GM06990 (cell line): ENCODE results near the gene P2RY6.
"Not testable (repeated sequence)": the region's sequence is repeated elsewhere in the genome, so short reads cannot be mapped to it uniquely, and the experiment has no call there.

ENCODE experiments used
- DNase-seq: peaks from one replicate; pipeline ENCODE4 v3.0.0-alpha.2; 2011; ENCODE audit not compliant: insufficient read length; ENCODE audit errors: extremely low read depth
- H3K27me3 ChIP-seq: replicated peaks from 2 replicates; pipeline ENCODE4 v1.6.0; 2011; ENCODE audit warnings: low read length; ENCODE audit not compliant: control insufficient read depth, insufficient read depth
- H3K36me3 ChIP-seq: 2 replicates; pipeline ENCODE4 v1.5.1; 2011; ENCODE audit warnings: low read length; ENCODE audit not compliant: control insufficient read depth, insufficient read depth
- H3K4me3 ChIP-seq: replicated peaks from 2 replicates; pipeline ENCODE4 v1.5.1; 2011; ENCODE audit warnings: low read depth, mild to moderate bottlenecking, control low read depth, low read length
- TF ChIP-seq, protein P1 (sequence below): IDR thresholded peaks from 2 replicates; pipeline ENCODE4 v1.5.1; 2011; ENCODE audit warnings: low read length, control low read depth, mild to moderate bottlenecking, inconsistent platforms; ENCODE audit not compliant: insufficient read depth, poor library complexity, severe bottlenecking

The P2RY6 gene

DNA sequence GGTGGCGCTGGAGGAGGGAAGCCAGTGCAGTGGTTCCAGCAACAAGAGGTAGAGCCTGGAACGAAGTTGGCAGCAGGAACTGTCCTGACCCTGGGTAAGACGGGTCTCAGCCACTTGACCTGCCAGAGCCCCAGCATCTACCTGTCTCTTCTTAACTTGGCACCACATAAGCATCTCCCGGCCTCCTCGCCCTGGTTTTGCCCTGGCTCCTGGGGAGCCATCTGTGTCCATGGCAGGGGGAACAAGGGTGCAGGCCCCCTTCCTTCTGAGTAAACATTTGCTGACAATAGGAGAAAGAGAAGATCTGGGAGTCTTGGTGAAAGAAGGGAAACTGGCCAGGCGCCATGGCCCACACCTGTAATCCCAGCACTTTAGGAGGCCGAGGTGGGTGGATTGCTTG lies 41.2 kb upstream of the P2RY6 start:
- H3K4me3 ChIP-seq: no peak overlapping the region
- TF ChIP-seq, protein P1, sequence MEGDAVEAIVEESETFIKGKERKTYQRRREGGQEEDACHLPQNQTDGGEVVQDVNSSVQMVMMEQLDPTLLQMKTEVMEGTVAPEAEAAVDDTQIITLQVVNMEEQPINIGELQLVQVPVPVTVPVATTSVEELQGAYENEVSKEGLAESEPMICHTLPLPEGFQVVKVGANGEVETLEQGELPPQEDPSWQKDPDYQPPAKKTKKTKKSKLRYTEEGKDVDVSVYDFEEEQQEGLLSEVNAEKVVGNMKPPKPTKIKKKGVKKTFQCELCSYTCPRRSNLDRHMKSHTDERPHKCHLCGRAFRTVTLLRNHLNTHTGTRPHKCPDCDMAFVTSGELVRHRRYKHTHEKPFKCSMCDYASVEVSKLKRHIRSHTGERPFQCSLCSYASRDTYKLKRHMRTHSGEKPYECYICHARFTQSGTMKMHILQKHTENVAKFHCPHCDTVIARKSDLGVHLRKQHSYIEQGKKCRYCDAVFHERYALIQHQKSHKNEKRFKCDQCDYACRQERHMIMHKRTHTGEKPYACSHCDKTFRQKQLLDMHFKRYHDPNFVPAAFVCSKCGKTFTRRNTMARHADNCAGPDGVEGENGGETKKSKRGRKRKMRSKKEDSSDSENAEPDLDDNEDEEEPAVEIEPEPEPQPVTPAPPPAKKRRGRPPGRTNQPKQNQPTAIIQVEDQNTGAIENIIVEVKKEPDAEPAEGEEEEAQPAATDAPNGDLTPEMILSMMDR: no peak
- H3K27me3 ChIP-seq: no peaks in the 10 kb centered on the region; the same call in 1 of the 2 replicates
- no peaks in the 10 kb centered on the region for H3K36me3 ChIP-seq
- DNase-seq: no peak

DNA sequence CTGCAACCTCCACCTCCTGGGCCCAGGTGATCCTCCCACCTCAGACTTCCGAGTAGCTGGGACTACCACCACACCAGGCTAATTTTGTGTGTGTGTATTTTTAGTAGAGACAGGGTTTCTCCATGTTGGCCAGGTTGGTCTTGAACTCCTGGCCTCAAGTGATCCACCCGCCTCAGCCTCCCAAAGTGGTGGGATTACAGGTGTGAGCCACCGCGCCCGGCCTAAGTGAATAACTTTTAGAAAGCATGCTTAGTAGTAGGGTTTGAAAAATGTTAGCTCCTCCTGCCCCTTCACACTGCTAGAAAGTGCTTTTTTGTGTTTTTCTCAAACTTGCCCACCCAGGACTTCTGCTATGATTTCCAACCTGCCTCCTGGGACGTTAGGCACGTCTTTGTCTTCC lies 39.7 kb upstream of the P2RY6 start:
- not testable (repeated sequence) for H3K36me3 ChIP-seq, H3K27me3 ChIP-seq, DNase-seq, H3K4me3 ChIP-seq

DNA sequence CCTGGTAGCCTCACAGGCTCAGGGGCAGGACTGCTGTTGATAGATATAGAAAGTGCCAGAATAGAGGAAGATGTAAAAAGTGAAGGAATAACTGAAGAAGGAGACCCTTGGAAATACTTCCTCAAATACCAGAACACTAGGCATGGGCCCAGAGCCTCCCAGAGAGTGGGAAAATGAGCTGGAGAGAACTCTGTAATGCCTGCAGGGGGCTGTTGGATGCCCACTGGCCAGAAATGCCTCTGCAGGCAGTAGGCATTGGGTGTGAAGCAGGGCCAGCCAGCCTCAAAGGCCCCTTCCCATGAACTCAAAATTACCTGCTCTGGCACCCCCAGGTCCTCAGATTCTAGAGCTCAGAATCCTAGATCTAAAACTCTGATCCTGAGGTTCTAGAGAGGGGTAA lies 38.9 kb upstream of the P2RY6 start:
- no peak for DNase-seq
- Histone ChIP-seq H3K36me3 (no peaks in the 10 kb centered on the region), H3K27me3 (no peaks in the 10 kb centered on the region), H3K4me3 (no peak overlapping the region)
- TF ChIP-seq, protein P1: no peak

DNA sequence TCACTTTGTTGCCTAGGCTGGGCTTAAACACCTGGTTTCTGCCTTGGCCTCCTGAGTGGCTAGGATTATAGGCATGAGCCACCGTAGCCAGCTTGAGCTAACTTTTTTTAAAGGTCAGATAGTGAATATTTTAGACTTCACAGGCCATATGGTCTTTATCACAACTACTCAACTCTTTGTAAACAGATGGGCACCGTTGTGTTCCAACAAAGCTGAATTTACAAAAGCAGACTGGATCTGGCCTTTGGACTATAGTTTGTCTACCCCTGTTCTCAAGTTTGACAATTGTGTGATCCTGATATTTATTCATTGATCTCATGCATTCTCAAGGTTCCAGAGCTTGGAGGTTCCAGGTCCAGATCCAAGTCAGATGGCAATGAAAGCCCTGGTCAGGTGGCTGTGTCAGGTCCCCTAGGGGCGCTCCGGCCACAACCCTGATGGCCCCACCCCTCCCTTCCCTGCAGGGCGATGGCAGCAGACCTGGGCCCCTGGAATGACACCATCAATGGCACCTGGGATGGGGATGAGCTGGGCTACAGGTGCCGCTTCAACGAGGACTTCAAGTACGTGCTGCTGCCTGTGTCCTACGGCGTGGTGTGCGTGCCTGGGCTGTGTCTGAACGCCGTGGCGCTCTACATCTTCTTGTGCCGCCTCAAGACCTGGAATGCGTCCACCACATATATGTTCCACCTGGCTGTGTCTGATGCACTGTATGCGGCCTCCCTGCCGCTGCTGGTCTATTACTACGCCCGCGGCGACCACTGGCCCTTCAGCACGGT lies 38.3 kb upstream of the P2RY6 start:
- no peak for DNase-seq
- H3K4me3 ChIP-seq: no peak overlapping the region
- TF ChIP-seq, protein P1: no peak
- no peaks in the 10 kb centered on the region for H3K27me3 ChIP-seq
- H3K36me3 ChIP-seq: no peaks in the 10 kb centered on the region

DNA sequence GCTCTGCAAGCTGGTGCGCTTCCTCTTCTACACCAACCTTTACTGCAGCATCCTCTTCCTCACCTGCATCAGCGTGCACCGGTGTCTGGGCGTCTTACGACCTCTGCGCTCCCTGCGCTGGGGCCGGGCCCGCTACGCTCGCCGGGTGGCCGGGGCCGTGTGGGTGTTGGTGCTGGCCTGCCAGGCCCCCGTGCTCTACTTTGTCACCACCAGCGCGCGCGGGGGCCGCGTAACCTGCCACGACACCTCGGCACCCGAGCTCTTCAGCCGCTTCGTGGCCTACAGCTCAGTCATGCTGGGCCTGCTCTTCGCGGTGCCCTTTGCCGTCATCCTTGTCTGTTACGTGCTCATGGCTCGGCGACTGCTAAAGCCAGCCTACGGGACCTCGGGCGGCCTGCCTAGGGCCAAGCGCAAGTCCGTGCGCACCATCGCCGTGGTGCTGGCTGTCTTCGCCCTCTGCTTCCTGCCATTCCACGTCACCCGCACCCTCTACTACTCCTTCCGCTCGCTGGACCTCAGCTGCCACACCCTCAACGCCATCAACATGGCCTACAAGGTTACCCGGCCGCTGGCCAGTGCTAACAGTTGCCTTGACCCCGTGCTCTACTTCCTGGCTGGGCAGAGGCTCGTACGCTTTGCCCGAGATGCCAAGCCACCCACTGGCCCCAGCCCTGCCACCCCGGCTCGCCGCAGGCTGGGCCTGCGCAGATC lies 37.5 kb upstream of the P2RY6 start:
- no peak for DNase-seq
- Histone ChIP-seq H3K27me3 (no peaks in the 10 kb centered on the region), H3K36me3 (no peaks in the 10 kb centered on the region), H3K4me3 (no peak overlapping the region)
- TF ChIP-seq, protein P1: no peak

DNA sequence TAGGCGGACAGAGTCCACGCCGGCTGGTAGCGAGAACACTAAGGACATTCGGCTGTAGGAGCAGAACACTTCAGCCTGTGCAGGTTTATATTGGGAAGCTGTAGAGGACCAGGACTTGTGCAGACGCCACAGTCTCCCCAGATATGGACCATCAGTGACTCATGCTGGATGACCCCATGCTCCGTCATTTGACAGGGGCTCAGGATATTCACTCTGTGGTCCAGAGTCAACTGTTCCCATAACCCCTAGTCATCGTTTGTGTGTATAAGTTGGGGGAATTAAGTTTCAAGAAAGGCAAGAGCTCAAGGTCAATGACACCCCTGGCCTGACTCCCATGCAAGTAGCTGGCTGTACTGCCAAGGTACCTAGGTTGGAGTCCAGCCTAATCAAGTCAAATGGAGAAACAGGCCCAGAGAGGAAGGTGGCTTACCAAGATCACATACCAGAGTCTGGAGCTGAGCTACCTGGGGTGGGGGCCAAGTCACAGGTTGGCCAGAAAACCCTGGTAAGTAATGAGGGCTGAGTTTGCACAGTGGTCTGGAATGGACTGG lies 36.8 kb upstream of the P2RY6 start:
- Histone ChIP-seq H3K4me3 (no peak overlapping the region), H3K36me3 (no peaks in the 10 kb centered on the region), H3K27me3 (no peaks in the 10 kb centered on the region)
- no peak for DNase-seq
- TF ChIP-seq, protein P1: no peak
